BE2C (cell line): ENCODE data around the gene PAFAH1B1.

Experiments
- DNase-seq: peaks from one replicate; pipeline ENCODE4 v3.0.0-alpha.2; 2020
- H3K27me3 ChIP-seq: fragments of 250-450 bp; sonication (Bioruptor Pico); 2 replicates; pipeline ENCODE4 v1.5.1; 2020; ENCODE audit warnings: mild to moderate bottlenecking
- H3K36me3 ChIP-seq: fragments of 250-450 bp; sonication (Bioruptor Pico); 2 replicates; pipeline ENCODE4 v1.5.1; 2020; ENCODE audit warnings: mild to moderate bottlenecking
- H3K4me1 ChIP-seq: fragments of 250-450 bp; sonication (Bioruptor Pico); 2 replicates; pipeline ENCODE4 v1.5.1; 2020
- H3K4me3 ChIP-seq: 2 replicates; pipeline ENCODE4 v1.5.1; 2011; ENCODE audit warnings: low read depth, low read length
- H3K9me3 ChIP-seq: fragments of 250-450 bp; sonication (Bioruptor Pico); 2 replicates; pipeline ENCODE4 v1.5.1; 2020
- CTCF ChIP-seq: IDR thresholded peaks from 2 replicates; pipeline ENCODE4 v1.5.1; 2012; ENCODE audit warnings: mild to moderate bottlenecking, low read depth, low read length

Gene PAFAH1B1

GRCh38 chr17:2602597-2603017 is 9.2 kb downstream of the PAFAH1B1 start:
- DNase-seq: no peak

GRCh38 chr17:2608350-2608913 is 15.0 kb downstream of the PAFAH1B1 start:
- no peak for DNase-seq
- Histone ChIP-seq H3K4me1 (no peaks in the 10 kb centered on the region), H3K36me3 (peaks cover 5% of the 10 kb centered on the region), H3K4me3 (no peak overlapping the region), H3K27me3 (no peaks in the 10 kb centered on the region), H3K9me3 (no peaks in the 10 kb centered on the region)
- TF ChIP-seq CTCF: no peak

More at GRCh38 chr17:2602597-2603017, 9.2 kb downstream of the PAFAH1B1 start:
- Histone ChIP-seq H3K36me3 (peaks cover 5% of the 10 kb centered on the region), H3K4me3 (no peak overlapping the region), H3K9me3 (no peaks in the 10 kb centered on the region), H3K4me1 (no peaks in the 10 kb centered on the region), H3K27me3 (no peaks in the 10 kb centered on the region)
- no peak for TF ChIP-seq CTCF

GRCh38 chr17:2609091-2609490 is 15.6 kb downstream of the PAFAH1B1 start:
- H3K4me1 ChIP-seq: no peaks in the 10 kb centered on the region
- no peaks in the 10 kb centered on the region for H3K27me3 ChIP-seq
- H3K4me3 ChIP-seq: no peak overlapping the region
- H3K9me3 ChIP-seq: no peaks in the 10 kb centered on the region
- no peak for TF ChIP-seq CTCF
- DNase-seq: no peak
- peaks cover 4% of the 10 kb centered on the region for H3K36me3 ChIP-seq

GRCh38 chr17:2610195-2611175 is 17.0 kb downstream of the PAFAH1B1 start:
- H3K4me3 ChIP-seq: no peak overlapping the region
- H3K9me3 ChIP-seq: no peaks in the 10 kb centered on the region
- no peaks in the 10 kb centered on the region for H3K36me3 ChIP-seq
- no peaks in the 10 kb centered on the region for H3K4me1 ChIP-seq
- H3K27me3 ChIP-seq: no peaks in the 10 kb centered on the region
- no peak for TF ChIP-seq CTCF
- no peak for DNase-seq

- TF ChIP-seq CTCF: no peak
- no peak for DNase-seq
- H3K9me3 ChIP-seq: no peaks in the 10 kb centered on the region
- no peaks in the 10 kb centered on the region for H3K27me3 ChIP-seq
- no peaks in the 10 kb centered on the region for H3K4me1 ChIP-seq
- H3K36me3 ChIP-seq: no peaks in the 10 kb centered on the region
- H3K4me3 ChIP-seq: no peak overlapping the region
These were observed 18.2 kb downstream of the PAFAH1B1 start for GRCh38 chr17:2611627-2612026.

- Histone ChIP-seq H3K4me3 (no peak overlapping the region), H3K9me3 (no peaks in the 10 kb centered on the region), H3K36me3 (no peaks in the 10 kb centered on the region), H3K27me3 (no peaks in the 10 kb centered on the region), H3K4me1 (no peaks in the 10 kb centered on the region)
- DNase-seq: no peak
- TF ChIP-seq CTCF: no peak
These were observed 19.2 kb downstream of the PAFAH1B1 start for GRCh38 chr17:2612630-2613029.
